Endothelial cell of umbilical vein (primary cell): ENCODE measurements around the gene MASP1.

ENCODE experiments used
- CTCF ChIP-seq, 2 donors: IDR thresholded peaks; 1 replicate in 1 of 2; 2 replicates in 1 of 2; pipeline ENCODE4 v1.5.1; 2011; ENCODE audit warnings: low read length in 2 of 2, mild to moderate bottlenecking in 2 of 2, moderate library complexity in 2 of 2, control low read depth in 1 of 2, inconsistent platforms in 1 of 2, low read depth in 1 of 2; ENCODE audit not compliant: insufficient read depth in 1 of 2; ENCODE audit errors: extremely low read depth in 1 of 2
- EZH2 ChIP-seq: IDR thresholded peaks from 2 replicates; pipeline ENCODE4 v1.6.1; 2012; ENCODE audit warnings: borderline replicate concordance, low read depth, mild to moderate bottlenecking, moderate library complexity, low read length, inconsistent platforms; ENCODE audit not compliant: severe bottlenecking
- FOS ChIP-seq: IDR thresholded peaks from 2 replicates; pipeline ENCODE4 v1.6.1; 2011; ENCODE audit warnings: mild to moderate bottlenecking, low read length, moderate library complexity, borderline replicate concordance; ENCODE audit not compliant: insufficient read depth
- GATA2 ChIP-seq: IDR thresholded peaks from 2 replicates; pipeline ENCODE4 v1.7.0; 2011; ENCODE audit warnings: low read depth, mild to moderate bottlenecking, moderate library complexity, mixed read lengths, low read length; ENCODE audit not compliant: insufficient read length, insufficient read depth
- JUN ChIP-seq: IDR thresholded peaks from 2 replicates; pipeline ENCODE4 v1.6.1; 2011; ENCODE audit warnings: borderline replicate concordance, low read depth; ENCODE audit not compliant: insufficient read length, insufficient read depth
- MAX ChIP-seq: IDR thresholded peaks from 2 replicates; pipeline ENCODE4 v1.6.1; 2011; ENCODE audit not compliant: insufficient read depth, insufficient read length
- POLR2A ChIP-seq: IDR thresholded peaks from 2 replicates; pipeline ENCODE4 v1.6.1; 2012; ENCODE audit warnings: low read depth, mild to moderate bottlenecking, control low read depth, low read length
- POLR2AphosphoS5 ChIP-seq: IDR thresholded peaks from 2 replicates; pipeline ENCODE4 v1.6.1; 2012; ENCODE audit warnings: low read depth, mild to moderate bottlenecking, control low read depth, low read length, moderate library complexity; ENCODE audit not compliant: insufficient read depth

- TF ChIP-seq EZH2 (no peak), CTCF (IDR thresholded peaks at IDR 0.05; ENCODE audit: extremely low read depth in 1 of 2, insufficient read depth in 1 of 2, low read depth in 1 of 2, low read length in 2 of 2) (no peak), MAX (no peak), POLR2AphosphoS5 (no peak), GATA2 (no peak), POLR2A (no peak), FOS (no peak), JUN (no peak)
These were observed 67.7 kb downstream of the MASP1 start for GRCh38 chr3:187223799-187224198.
